ENCODE data around the gene IL1F10. TPM values are rescaled to one million over a fixed set of nuclear protein-coding genes. Genes with fewer than 3 reads are reported as not detected.

IL1F10 gene
- total RNA-seq, 4 donors from 2014 or later: 0.53 TPM; not detected in 3

DNA sequence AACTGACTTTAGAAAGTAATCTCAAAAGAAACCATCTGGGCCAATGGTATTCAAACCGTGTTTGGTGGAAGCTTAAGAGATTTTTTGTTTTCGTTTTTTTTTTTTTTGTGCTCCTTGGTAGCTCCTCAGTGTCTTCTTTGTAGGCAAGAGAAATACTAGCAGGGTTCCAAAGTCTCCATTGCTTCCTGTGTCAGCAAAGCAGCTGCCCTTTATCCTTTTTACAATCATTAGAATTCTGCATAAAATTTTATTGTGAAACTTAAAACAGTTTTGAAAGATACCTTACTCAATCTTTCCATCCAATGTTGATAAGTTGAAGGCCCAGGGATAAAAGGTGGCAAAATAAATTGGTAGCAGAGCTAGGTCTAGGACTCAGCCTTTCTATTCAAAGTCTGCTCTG is 479 bp downstream of the IL1F10 start:
- Histone ChIP-seq H3K4me3 (no peak overlapping the region), H3K27ac (peak overlapping the region in 2 of 4 donors; percentile 40 to 77), H3K9me3 (no peaks in the 10 kb centered on the region), H3K36me3 (no peaks in the 10 kb centered on the region), H3K4me1 (peaks cover 7 to 39% (median 8%) of the 10 kb centered on the region in 3 donors), H3K27me3 (no peaks in the 10 kb centered on the region)
- 81 to 100% methylated on average over 2 of the region's 2 CpGs for WGBS, 2 donors
- no peak for TF ChIP-seq POLR2A (IDR thresholded peaks at IDR 0.05)
- TF ChIP-seq CTCF (IDR thresholded peaks at IDR 0.05): no peak
- no peak for DNase-seq
- intact Hi-C loops (cut with DNase I): no loop called here

DNA sequence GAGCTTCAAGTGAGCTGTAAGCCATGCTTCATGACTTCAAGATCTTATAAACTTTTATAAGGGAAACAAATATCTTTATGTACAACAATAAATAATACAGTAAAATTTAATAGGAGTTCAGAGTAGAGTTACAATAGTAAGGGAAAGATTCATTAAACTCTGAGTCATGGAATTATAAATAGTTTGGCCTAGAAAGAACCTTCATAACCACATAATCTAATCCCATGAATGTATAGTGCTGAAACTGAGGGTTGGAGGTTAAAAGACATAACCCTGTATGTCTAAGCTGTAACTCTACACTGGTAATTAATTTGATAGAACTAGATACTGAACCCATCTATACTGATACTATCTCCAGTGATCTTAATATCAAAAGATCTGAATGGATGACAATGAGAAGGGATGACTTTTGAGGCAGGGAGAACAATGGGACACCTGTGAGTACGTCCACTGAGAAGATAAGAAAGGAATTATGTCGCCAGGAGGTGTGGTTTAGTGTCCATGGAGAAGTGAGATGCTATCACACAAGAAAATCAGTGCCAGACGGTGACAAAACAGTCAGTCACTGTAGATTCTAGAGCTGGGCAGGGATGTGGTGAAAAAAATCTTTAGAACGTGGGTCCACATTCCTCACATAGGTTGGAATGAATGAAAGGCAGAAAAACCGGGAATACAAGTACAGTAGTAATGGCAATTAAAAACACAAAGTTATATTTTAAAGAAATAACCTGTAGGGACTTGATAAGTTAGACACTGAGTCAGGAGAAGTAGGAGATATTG is 1.1 kb downstream of the IL1F10 start:
- no peak overlapping the region for H3K4me3 ChIP-seq
- 20 to 30% methylated on average over 5 of the region's 5 CpGs for WGBS, 2 donors
- no peaks in the 10 kb centered on the region for H3K36me3 ChIP-seq
- TF ChIP-seq POLR2A (IDR thresholded peaks at IDR 0.05) (no peak), CTCF (IDR thresholded peaks at IDR 0.05) (no peak)
- intact Hi-C loops (cut with DNase I): no loop called here
- H3K27ac ChIP-seq: peak overlapping the region in 3 of 4 donors; percentile 40 to 77 (median 52)
- peaks cover 7 to 46% (median 9%) of the 10 kb centered on the region in 3 donors for H3K4me1 ChIP-seq
- H3K27me3 ChIP-seq: no peaks in the 10 kb centered on the region
- no peaks in the 10 kb centered on the region for H3K9me3 ChIP-seq
- no peak for DNase-seq

- TF ChIP-seq POLR2A (IDR thresholded peaks at IDR 0.05) (no peak), CTCF (IDR thresholded peaks at IDR 0.05) (no peak)
- no peak for DNase-seq
- Histone ChIP-seq H3K9me3 (no peaks in the 10 kb centered on the region), H3K27ac (peak overlapping the region in 3 of 4 donors; percentile 40 to 77 (median 52)), H3K4me1 (peaks cover 7 to 50% (median 9%) of the 10 kb centered on the region in 3 donors), H3K36me3 (no peaks in the 10 kb centered on the region), H3K27me3 (no peaks in the 10 kb centered on the region), H3K4me3 (no peak overlapping the region)
- intact Hi-C loops (cut with DNase I): no loop called here
- 73 to 87% methylated on average over 4 of the region's 4 CpGs for WGBS, 2 donors
These were observed 2.2 kb downstream of the IL1F10 start for GRCh38 chr2:113069676-113070605.

- TF ChIP-seq POLR2A (IDR thresholded peaks at IDR 0.05): no peak
- TF ChIP-seq CTCF (IDR thresholded peaks at IDR 0.05): no peak
- no peak for DNase-seq
- intact Hi-C loops (cut with DNase I): no loop called here
- Histone ChIP-seq H3K27me3 (no peaks in the 10 kb centered on the region), H3K4me3 (no peak overlapping the region), H3K36me3 (no peaks in the 10 kb centered on the region), H3K9me3 (no peaks in the 10 kb centered on the region), H3K27ac (peak overlapping the region in 3 of 4 donors; percentile 40 to 77 (median 52)), H3K4me1 (peaks cover 7 to 52% (median 9%) of the 10 kb centered on the region in 3 donors)
- 65 to 68% methylated on average over 1 of the region's 1 CpG for WGBS, 2 donors
These were observed 2.8 kb downstream of the IL1F10 start for GRCh38 chr2:113070606-113070975.

DNA sequence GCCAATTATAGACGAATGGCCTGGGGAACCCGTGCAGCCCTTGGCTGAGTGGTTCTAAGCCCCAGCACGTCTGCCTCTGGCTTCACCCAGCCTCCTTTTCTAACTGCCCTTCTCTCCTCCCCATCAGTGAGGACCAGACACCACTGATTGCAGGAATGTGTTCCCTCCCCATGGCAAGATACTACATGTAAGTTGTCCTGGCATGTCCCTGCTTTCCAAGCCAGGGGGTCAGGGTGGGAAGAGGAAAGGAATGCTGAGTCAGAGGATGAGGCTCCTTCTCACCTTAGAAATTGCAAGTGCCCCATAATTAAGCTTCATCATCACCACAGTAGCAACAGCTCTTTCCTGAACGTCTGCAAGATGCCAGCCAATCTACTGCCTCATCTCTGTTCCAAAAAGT is 4.8 kb downstream of the IL1F10 start:
- Histone ChIP-seq H3K4me1 (peaks cover 7 to 61% (median 9%) of the 10 kb centered on the region in 3 donors), H3K4me3 (no peak overlapping the region), H3K27me3 (no peaks in the 10 kb centered on the region), H3K36me3 (no peaks in the 10 kb centered on the region), H3K9me3 (no peaks in the 10 kb centered on the region), H3K27ac (peak overlapping the region in 3 of 4 donors; percentile 13 to 77 (median 55))
- intact Hi-C loops (cut with DNase I): no loop called here
- no peak for DNase-seq
- TF ChIP-seq CTCF (IDR thresholded peaks at IDR 0.05) (no peak), POLR2A (IDR thresholded peaks at IDR 0.05) (no peak)
- 26 to 50% methylated on average over 1 to 2 of the region's 4 CpGs for WGBS, 2 donors

Measured in esophagus squamous epithelium (tissue), 5 donors.